OCI-LY7 (cell line): ENCODE measurements around the gene BECN2. TPM values are rescaled to one million over a fixed set of nuclear protein-coding genes. Genes with fewer than 3 reads are reported as not detected.

Experiments used
- BruUV-seq: library from RNA; stranded (reverse); fragments of 400-500 nt; replicated peaks from 2 replicates; lab custom pipeline; 2021; lab: Mats Ljungman, UMichigan
- CTCF ChIA-PET: fragments of 300-600 bp; sonication (Branson Sonifier 250); formaldehyde crosslinking; loops from one replicate; lab custom pipeline; 2022; ENCODE audit warnings: antibody characterized with exemption; ENCODE audit not compliant: unreplicated experiment; lab: Charles Lee
- POLR2A ChIA-PET: fragments of 300-600 bp; sonication (Branson Sonifier 250); formaldehyde crosslinking; loops from one replicate; lab custom pipeline; 2022; ENCODE audit warnings: antibody characterized with exemption; lab: Charles Lee
- DNase-seq: peaks from one replicate; pipeline ENCODE4 v3.0.0-alpha.2; 2015; ENCODE audit warnings: low spot score
- H2AFZ ChIP-seq: fragments of 200-600 bp; sonication (generic), shearing (Covaris generic); 2 replicates; pipeline ENCODE4 v1.6.1; 2014; ENCODE audit warnings: mild to moderate bottlenecking, antibody characterized with exemption, low read length, moderate library complexity
- H3K27ac ChIP-seq: fragments of 200-600 bp; sonication (generic); 2 replicates; pipeline ENCODE4 v1.5.1; 2014; ENCODE audit warnings: mixed run types, low read depth, mild to moderate bottlenecking, moderate library complexity, low read length, inconsistent platforms; ENCODE audit not compliant: poor library complexity, severe bottlenecking
- H3K36me3 ChIP-seq: fragments of 200-600 bp; sonication (generic); 2 replicates; pipeline ENCODE4 v1.6.1; 2014; ENCODE audit warnings: mild to moderate bottlenecking, antibody characterized with exemption, low read length, moderate library complexity, mixed read lengths; ENCODE audit not compliant: insufficient read depth
- H3K4me1 ChIP-seq: fragments of 200-600 bp; sonication (generic); 2 replicates; pipeline ENCODE4 v1.5.1; 2014; ENCODE audit warnings: mild to moderate bottlenecking, low read length; ENCODE audit not compliant: insufficient read depth, poor library complexity, severe bottlenecking
- H3K4me2 ChIP-seq: fragments of 200-600 bp; sonication (generic); 2 replicates; pipeline ENCODE4 v1.6.1; 2014; ENCODE audit warnings: mild to moderate bottlenecking, low read length
- H3K4me3 ChIP-seq: fragments of 200-600 bp; sonication (generic); 2 replicates; pipeline ENCODE4 v1.5.1; 2014; ENCODE audit warnings: mild to moderate bottlenecking, low read depth, low read length; ENCODE audit not compliant: poor library complexity, severe bottlenecking
- H3K79me2 ChIP-seq: fragments of 200-600 bp; sonication (generic); 2 replicates; pipeline ENCODE4 v1.6.1; 2016; ENCODE audit warnings: low read depth, mild to moderate bottlenecking, low read length, moderate library complexity, mixed read lengths; ENCODE audit not compliant: insufficient read depth
- H3K9me2 ChIP-seq: fragments of 200-600 bp; sonication (generic); 2 replicates; pipeline ENCODE4 v1.6.1; 2016; ENCODE audit warnings: mild to moderate bottlenecking, low read length, mixed read lengths; ENCODE audit not compliant: insufficient read depth
- H3K9me3 ChIP-seq: fragments of 200-600 bp; sonication (generic); 2 replicates; pipeline ENCODE4 v1.6.1; 2014; ENCODE audit warnings: mild to moderate bottlenecking, mixed run types, low read length, mixed read lengths
- H4K20me1 ChIP-seq: fragments of 200-600 bp; sonication (generic); 2 replicates; pipeline ENCODE4 v1.6.1; 2014; ENCODE audit warnings: mild to moderate bottlenecking, antibody characterized with exemption, low read length, moderate library complexity, mixed read lengths; ENCODE audit not compliant: insufficient read depth
- CTCF ChIP-seq: fragments of 200-600 bp; sonication (generic); conservative IDR thresholded peaks from 2 replicates; pipeline ENCODE4 v1.5.1; 2014; ENCODE audit warnings: mild to moderate bottlenecking, antibody characterized with exemption, low read length, moderate library complexity, mixed read lengths
- EZH2phosphoT487 ChIP-seq: fragments of 200-600 bp; sonication (generic); IDR thresholded peaks from 2 replicates; pipeline ENCODE4 v1.6.1; 2018; ENCODE audit warnings: low read depth, borderline replicate concordance, mild to moderate bottlenecking, mixed run types, antibody characterized with exemption, low read length, moderate library complexity, mixed read lengths
- intact Hi-C: fragments of 100-400 bp; cut with micrococcal nuclease; formaldehyde crosslinking; loops from one replicate; pipeline ENCODE4 v1.10.0; 2022; ENCODE audit not compliant: unreplicated experiment
- total RNA-seq, 2 experiments: library from RNA; depleted of rRNA in 1 of 2; stranded (reverse); fragments of >200 nt in 1 of 2; shearing (Covaris generic) in 1 of 2; gene quantifications; 2 replicates each; pipeline ENCODE4 v1.2.3, GENCODE V29; 2014 to 2022

BECN2 gene
- total RNA-seq, 2 experiments from 2014 or later, result not detected

GRCh38 chr1:242004751-242005495, 47.4 kb downstream of the BECN2 start:
- ChIA-PET POLR2A (no interaction called here), CTCF (no interaction called here)
- H3K4me1 ChIP-seq, result no peaks in the 10 kb centered on the region
- BruUV-seq, result no TSS peak
- no peak for DNase-seq
- no peaks in the 10 kb centered on the region for H3K36me3 ChIP-seq
- no peaks in the 10 kb centered on the region for H3K9me2 ChIP-seq
- no peaks in the 10 kb centered on the region for H4K20me1 ChIP-seq
- TF ChIP-seq CTCF (no peak), EZH2phosphoT487 (no peak)
- no peaks in the 10 kb centered on the region for H3K9me3 ChIP-seq
- no peak overlapping the region for H3K4me3 ChIP-seq
- intact Hi-C loops, result no loop called here
- no peak overlapping the region for H3K4me2 ChIP-seq
- H3K79me2 ChIP-seq, result no peaks in the 10 kb centered on the region
- no peak overlapping the region for H3K27ac ChIP-seq
- H2AFZ ChIP-seq, result no peak overlapping the region

- no peak for TF ChIP-seq CTCF
- TF ChIP-seq EZH2phosphoT487, result no peak
- H3K4me2 ChIP-seq, result no peak overlapping the region
- CTCF ChIA-PET, result no interaction called here
- no peaks in the 10 kb centered on the region for H3K36me3 ChIP-seq
- H4K20me1 ChIP-seq, result no peaks in the 10 kb centered on the region
- H3K9me3 ChIP-seq, result no peaks in the 10 kb centered on the region
- no peaks in the 10 kb centered on the region for H3K9me2 ChIP-seq
- intact Hi-C loops, result no loop called here
- no peak overlapping the region for H3K27ac ChIP-seq
- no peak overlapping the region for H2AFZ ChIP-seq
- no peak for DNase-seq
- BruUV-seq, result no TSS peak
- H3K4me3 ChIP-seq, result no peak overlapping the region
- POLR2A ChIA-PET, result interaction anchor here (0.6 kb wide), 2 partner anchors 8 to 474 kb away, joined by 3 to 4 read pairs; partner anchors contain the start of gene KMO
- no peaks in the 10 kb centered on the region for H3K4me1 ChIP-seq
- no peaks in the 10 kb centered on the region for H3K79me2 ChIP-seq
These were observed 48.4 kb downstream of the BECN2 start for GRCh38 chr1:242005866-242006535.
